A549 (cell line): ENCODE measurements around the gene ETV3L.
"Not testable (repeated sequence)": the region's sequence is repeated elsewhere in the genome, so short reads cannot be mapped to it uniquely, and the experiment has no call there.

ENCODE experiments used
- EP300 ChIP-seq, 2 experiments: fragments of >200 bp; sonication (Bioruptor Twin); formaldehyde crosslinking; IDR thresholded peaks; 2 replicates in 1 of 2; 3 replicates in 1 of 2; pipeline ENCODE4 v1.6.1; 2016 to 2017
- POLR2A ChIP-seq: IDR thresholded peaks from 2 replicates; pipeline ENCODE4 v1.6.1; 2012; ENCODE audit warnings: mild to moderate bottlenecking, low read length
- RCOR1 ChIP-seq: fragments of 150-350 bp; IDR thresholded peaks from 2 replicates; pipeline ENCODE4 v1.6.1; 2014; ENCODE audit warnings: antibody characterized with exemption, low read length, low read depth
- RFX5 ChIP-seq: fragments of 450-650 bp; IDR thresholded peaks from 2 replicates; pipeline ENCODE4 v1.7.1; 2014; ENCODE audit warnings: antibody characterized with exemption, mild to moderate bottlenecking, moderate library complexity
- SMC3 ChIP-seq: fragments of >200 bp; sonication (Bioruptor Twin); formaldehyde crosslinking; IDR thresholded peaks from 3 replicates; pipeline ENCODE4 v1.6.1; 2018; ENCODE audit warnings: inconsistent platforms
- TF ChIP-seq, protein P1 (sequence below): fragments of >200 bp; sonication (Bioruptor Twin); formaldehyde crosslinking; IDR thresholded peaks from 3 replicates; pipeline ENCODE4 v1.5.1; 2016
- TF ChIP-seq, protein P2 (sequence below): IDR thresholded peaks from 2 replicates; pipeline ENCODE4 v1.6.1; 2012

DNA sequence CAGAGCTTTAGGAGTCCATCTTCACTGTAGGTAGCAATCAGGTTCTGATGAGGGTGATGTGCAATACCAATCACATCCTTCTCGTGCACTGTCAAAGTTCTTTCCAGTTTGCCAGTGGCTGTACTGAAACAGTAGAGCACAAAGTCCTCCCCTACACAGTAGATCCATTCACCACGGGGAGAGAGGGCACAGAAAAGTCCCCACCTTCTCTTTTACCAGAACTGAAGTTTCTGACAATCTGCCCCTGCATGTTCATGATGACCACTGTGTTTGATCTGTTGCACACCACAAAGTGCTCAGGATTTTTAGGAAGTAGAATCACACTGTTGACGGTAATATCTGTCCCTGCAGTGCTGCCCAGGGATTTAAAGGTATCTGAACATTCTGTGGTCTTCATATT lies 40.4 kb downstream of the ETV3L start:
- TF ChIP-seq, protein P1, sequence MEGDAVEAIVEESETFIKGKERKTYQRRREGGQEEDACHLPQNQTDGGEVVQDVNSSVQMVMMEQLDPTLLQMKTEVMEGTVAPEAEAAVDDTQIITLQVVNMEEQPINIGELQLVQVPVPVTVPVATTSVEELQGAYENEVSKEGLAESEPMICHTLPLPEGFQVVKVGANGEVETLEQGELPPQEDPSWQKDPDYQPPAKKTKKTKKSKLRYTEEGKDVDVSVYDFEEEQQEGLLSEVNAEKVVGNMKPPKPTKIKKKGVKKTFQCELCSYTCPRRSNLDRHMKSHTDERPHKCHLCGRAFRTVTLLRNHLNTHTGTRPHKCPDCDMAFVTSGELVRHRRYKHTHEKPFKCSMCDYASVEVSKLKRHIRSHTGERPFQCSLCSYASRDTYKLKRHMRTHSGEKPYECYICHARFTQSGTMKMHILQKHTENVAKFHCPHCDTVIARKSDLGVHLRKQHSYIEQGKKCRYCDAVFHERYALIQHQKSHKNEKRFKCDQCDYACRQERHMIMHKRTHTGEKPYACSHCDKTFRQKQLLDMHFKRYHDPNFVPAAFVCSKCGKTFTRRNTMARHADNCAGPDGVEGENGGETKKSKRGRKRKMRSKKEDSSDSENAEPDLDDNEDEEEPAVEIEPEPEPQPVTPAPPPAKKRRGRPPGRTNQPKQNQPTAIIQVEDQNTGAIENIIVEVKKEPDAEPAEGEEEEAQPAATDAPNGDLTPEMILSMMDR, result not testable (repeated sequence)
- not testable (repeated sequence) for TF ChIP-seq RCOR1; POLR2A; EP300 (IDR thresholded peaks at IDR 0.05); SMC3; RFX5
- TF ChIP-seq, protein P2, sequence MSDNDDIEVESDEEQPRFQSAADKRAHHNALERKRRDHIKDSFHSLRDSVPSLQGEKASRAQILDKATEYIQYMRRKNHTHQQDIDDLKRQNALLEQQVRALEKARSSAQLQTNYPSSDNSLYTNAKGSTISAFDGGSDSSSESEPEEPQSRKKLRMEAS, result not testable (repeated sequence)
